ENCODE results near the gene GNG3. TPM values are rescaled to one million over a fixed set of nuclear protein-coding genes. Genes with fewer than 3 reads are reported as not detected.

The GNG3 gene
- total and polyA plus RNA-seq, 2 of the 4 experiments (the other 2 are of a cell fraction) = not detected

- TF ChIP-seq MXI1 (IDR thresholded peaks at IDR 0.05; ENCODE audit: borderline replicate concordance, low read depth, low read length) = no peak
- TF ChIP-seq CHD1 (IDR thresholded peaks at IDR 0.05; ENCODE audit: low read depth, low read length) = 0 out of 2 replicates have a peak, but pooled peaks have one; percentile 18
Observed at GRCh38 chr11:62665599-62666258, 41.7 kb upstream of the GNG3 start (continued).

GRCh38 chr11:62666259-62666926, 41.1 kb upstream of the GNG3 start:
- dilution Hi-C loops (cut with HindIII; ENCODE audit: low sequenced_read_pairs, unreplicated experiment) (no loop called here), intact Hi-C loops (cut with micrococcal nuclease) (no loop called here), in situ Hi-C loops (cut with MboI; ENCODE audit: low sequenced_read_pairs) (no loop called here)
- Histone ChIP-seq H3K23ac (ENCODE audit: low read depth, low read length) (peak overlapping the region; percentile 89), H3K27me3 (ENCODE audit: control insufficient read depth, insufficient read depth, low read length) (no peaks in the 10 kb centered on the region), H4K8ac (ENCODE audit: low read depth in 2 of 2, low read length in 2 of 2) (peak overlapping the region; percentile 66 to 69; a peak in 3 of 4 replicates), H3K4me3 (ENCODE audit: insufficient read depth, low read depth, low read length) (peak overlapping the region; percentile 73), H4K91ac (ENCODE audit: insufficient read depth, low read depth, low read length) (no peak overlapping the region), H3K9me3 (ENCODE audit: control insufficient read depth, insufficient read depth, low read length) (no peaks in the 10 kb centered on the region), H3K9me1 (ENCODE audit: insufficient read depth, low read length) (peaks cover 9% of the 10 kb centered on the region), H2BK120ac (ENCODE audit: low read depth, low read length) (no peak overlapping the region), H3K27ac (ENCODE audit: insufficient read depth, low read length) (peak overlapping the region; percentile 68), H3K4me1 (ENCODE audit: control insufficient read depth, insufficient read depth, low read length) (peaks cover 8% of the 10 kb centered on the region), H2BK5ac (ENCODE audit: low read depth, low read length, poor library complexity, severe bottlenecking) (peak overlapping the region; percentile 41), H4K5ac (ENCODE audit: low read depth, low read length) (peak overlapping the region; percentile 6; the same call in 1 of the 2 replicates), H2AK5ac (ENCODE audit: low read depth, low read length) (peak overlapping the region; percentile 93), H3K18ac (ENCODE audit: low read depth, low read length) (no peak overlapping the region), H2BK15ac (ENCODE audit: low read depth, low read length) (no peak overlapping the region), H3K9ac (ENCODE audit: low read depth, low read length) (peak overlapping the region; percentile 79), H3K14ac (replicated peaks; ENCODE audit: low read depth, low read length) (peak overlapping the region; percentile 95), H2BK20ac (ENCODE audit: low read depth, low read length) (no peak overlapping the region), H3K4me2 (ENCODE audit: low read depth, low read length) (peak overlapping the region; percentile 88), H2AFZ (replicated peaks; ENCODE audit: low read length, poor library complexity) (peak overlapping the region; percentile 27), H2AK9ac (replicated peaks; ENCODE audit: low read depth, low read length, poor library complexity) (peak overlapping the region; percentile 99), H4K20me1 (ENCODE audit: insufficient read depth, low read length) (peaks cover 18% of the 10 kb centered on the region), H3K4ac (ENCODE audit: low read depth, low read length) (peak overlapping the region; percentile 91), H3K36me3 (ENCODE audit: control insufficient read depth, insufficient read depth, low read length) (peaks cover 15% of the 10 kb centered on the region), H3K79me1 (ENCODE audit: low read depth in 1 of 2, low read length in 2 of 2) (peaks cover 37 to 66% of the 10 kb centered on the region in 2 experiments), H3K56ac (ENCODE audit: extremely low read depth, insufficient read depth, low read length) (peak overlapping the region; percentile 67)
- CTCF ChIA-PET = interaction anchor here (0.8 kb wide), 1 partner anchor 272 kb away, joined by 3 read pairs; no protein-coding TSS in a partner anchor
- POLR2A ChIA-PET (ENCODE audit: unreplicated experiment) = interaction anchor here (1.6 kb wide), 1 partner anchor 13 kb away, joined by 9 read pairs; the partner anchor contains the start of gene INTS5
- WGBS, 2 experiments (ENCODE audit: extremely low coverage in 2 of 2, insufficient read length in 1 of 2) = 36% methylated on average over 8 of the region's 16 CpGs; no CpG with 5 or more reads in 1 of the 2 experiments
- DNase-seq (no peak), ATAC-seq (ENCODE audit: low read depth) (no peak)
- no TSS peak for BruUV-seq (replicated peaks)
- TF ChIP-seq FOS (IDR thresholded peaks at IDR 0.05; ENCODE audit: low read depth, low read length) (no peak), RCOR1 (IDR thresholded peaks at IDR 0.05; ENCODE audit: insufficient replicate concordance, low read length) (no peak), USF2 (IDR thresholded peaks at IDR 0.05; ENCODE audit: low read depth, low read length) (no peak), ELK1 (IDR thresholded peaks at IDR 0.05; ENCODE audit: borderline replicate concordance, low read depth, low read length) (no peak), POLR2A (IDR thresholded peaks at IDR 0.05; ENCODE audit: low read depth, low read length) (peak; percentile 3; the same call in 1 of the 2 replicates)

All from IMR-90 (cell line).